Lower lobe of right lung (tissue), 2 donors: ENCODE results near the gene SLC25A6. TPM values are rescaled to one million over a fixed set of nuclear protein-coding genes. Genes with fewer than 3 reads are reported as not detected.

Experiments used
- ATAC-seq, 2 donors: fragments of 200-7000 bp; cut with Tn5 transposase; one replicate each; pipeline ENCODE4 v1.9.1; 2020 to 2022; ENCODE audit warnings: mild to moderate bottlenecking in 2 of 2, moderate library complexity in 2 of 2
- DNase-seq: peaks from one replicate; pipeline ENCODE4 v3.0.0-alpha.2; 2020
- H3K27ac ChIP-seq: fragments of 200-600 bp; one replicate; pipeline ENCODE4 v1.8.0; 2022
- H3K27me3 ChIP-seq: fragments of 200-600 bp; one replicate; pipeline ENCODE4 v1.8.0; 2022; ENCODE audit warnings: low read depth
- H3K36me3 ChIP-seq: fragments of 200-600 bp; one replicate; pipeline ENCODE4 v1.8.0; 2022; ENCODE audit warnings: mild to moderate bottlenecking
- H3K4me1 ChIP-seq: fragments of 200-600 bp; one replicate; pipeline ENCODE4 v1.8.0; 2022
- H3K4me3 ChIP-seq: fragments of 200-600 bp; one replicate; pipeline ENCODE4 v1.8.0; 2022; ENCODE audit warnings: mild to moderate bottlenecking
- H3K9me3 ChIP-seq: fragments of 200-600 bp; one replicate; pipeline ENCODE4 v1.8.0; 2022
- intact Hi-C: fragments of 100-400 bp; cut with DNase I; formaldehyde crosslinking; loops from one replicate; pipeline ENCODE4 v1.11.0; 2022
- total RNA-seq: library from RNA; stranded (reverse); fragmentation: NEBNext Ultra II Directional; extraction: Animal tissue kit (Norgen Biotek cat#: 25700); gene quantifications from one replicate; pipeline ENCODE4 v1.2.1, GENCODE V29; 2021
- TF ChIP-seq, protein P1 (sequence below): fragments of 200-600 bp; IDR thresholded peaks from one replicate; pipeline ENCODE4 v1.8.0; 2022; ENCODE audit warnings: antibody characterized with exemption, mild to moderate bottlenecking
- donor health status: DM: no; HTN: yes; CAD: no; lungs with severe emphysema.

The SLC25A6 gene
- total RNA-seq, 1 donor from 2014 or later: 335 TPM

DNA sequence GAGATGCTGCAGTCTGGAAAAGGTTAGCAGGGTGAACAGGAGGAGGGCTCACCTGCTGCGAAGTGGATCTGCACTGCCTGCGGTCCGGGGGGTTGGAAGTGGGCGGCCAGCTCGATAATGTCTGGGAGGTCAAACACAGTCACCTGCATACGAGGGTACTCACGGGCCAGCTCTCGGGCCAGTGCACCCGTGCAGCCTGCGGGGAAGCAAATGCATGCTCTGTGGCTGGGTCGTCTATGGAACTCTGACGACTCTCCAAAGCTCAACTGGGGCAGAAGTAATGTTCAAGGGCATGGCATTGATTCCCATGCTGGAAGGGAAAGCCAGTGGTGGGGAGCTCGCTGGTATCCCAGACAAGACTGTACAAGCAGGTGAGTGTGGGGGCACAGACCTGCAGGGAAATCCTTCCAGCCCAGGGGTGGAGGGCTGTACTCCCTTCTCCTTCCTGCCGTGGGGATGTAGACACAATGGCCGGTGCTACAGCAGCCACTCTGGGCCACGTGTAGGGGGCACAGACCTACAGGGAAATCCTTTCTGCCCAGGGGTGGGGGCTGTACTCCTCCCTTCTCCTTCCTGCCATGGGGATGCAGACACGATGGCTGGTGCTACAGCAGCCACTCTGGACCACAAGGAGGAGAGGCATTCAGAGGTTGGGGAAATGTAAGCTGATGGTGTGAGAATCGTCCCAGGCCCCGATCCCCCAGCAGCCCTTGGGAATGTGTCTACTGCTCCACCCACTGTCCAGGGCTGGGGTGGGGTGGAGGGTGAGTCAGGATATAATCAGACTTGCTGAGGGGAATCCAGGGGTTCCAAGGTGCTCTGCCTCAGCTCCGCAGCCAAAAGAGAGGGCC is 26.2 kb upstream of the SLC25A6 start:
- no peak overlapping the region for H3K4me3 ChIP-seq
- peaks cover 52% of the 10 kb centered on the region for H3K36me3 ChIP-seq
- intact Hi-C loops: no loop called here
- no peaks in the 10 kb centered on the region for H3K4me1 ChIP-seq
- no peaks in the 10 kb centered on the region for H3K27me3 ChIP-seq
- ATAC-seq: no peak
- H3K27ac ChIP-seq: no peak overlapping the region
- TF ChIP-seq, protein P1, sequence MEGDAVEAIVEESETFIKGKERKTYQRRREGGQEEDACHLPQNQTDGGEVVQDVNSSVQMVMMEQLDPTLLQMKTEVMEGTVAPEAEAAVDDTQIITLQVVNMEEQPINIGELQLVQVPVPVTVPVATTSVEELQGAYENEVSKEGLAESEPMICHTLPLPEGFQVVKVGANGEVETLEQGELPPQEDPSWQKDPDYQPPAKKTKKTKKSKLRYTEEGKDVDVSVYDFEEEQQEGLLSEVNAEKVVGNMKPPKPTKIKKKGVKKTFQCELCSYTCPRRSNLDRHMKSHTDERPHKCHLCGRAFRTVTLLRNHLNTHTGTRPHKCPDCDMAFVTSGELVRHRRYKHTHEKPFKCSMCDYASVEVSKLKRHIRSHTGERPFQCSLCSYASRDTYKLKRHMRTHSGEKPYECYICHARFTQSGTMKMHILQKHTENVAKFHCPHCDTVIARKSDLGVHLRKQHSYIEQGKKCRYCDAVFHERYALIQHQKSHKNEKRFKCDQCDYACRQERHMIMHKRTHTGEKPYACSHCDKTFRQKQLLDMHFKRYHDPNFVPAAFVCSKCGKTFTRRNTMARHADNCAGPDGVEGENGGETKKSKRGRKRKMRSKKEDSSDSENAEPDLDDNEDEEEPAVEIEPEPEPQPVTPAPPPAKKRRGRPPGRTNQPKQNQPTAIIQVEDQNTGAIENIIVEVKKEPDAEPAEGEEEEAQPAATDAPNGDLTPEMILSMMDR: no peak
- peaks cover 21% of the 10 kb centered on the region for H3K9me3 ChIP-seq
- DNase-seq: peak; percentile 33

DNA sequence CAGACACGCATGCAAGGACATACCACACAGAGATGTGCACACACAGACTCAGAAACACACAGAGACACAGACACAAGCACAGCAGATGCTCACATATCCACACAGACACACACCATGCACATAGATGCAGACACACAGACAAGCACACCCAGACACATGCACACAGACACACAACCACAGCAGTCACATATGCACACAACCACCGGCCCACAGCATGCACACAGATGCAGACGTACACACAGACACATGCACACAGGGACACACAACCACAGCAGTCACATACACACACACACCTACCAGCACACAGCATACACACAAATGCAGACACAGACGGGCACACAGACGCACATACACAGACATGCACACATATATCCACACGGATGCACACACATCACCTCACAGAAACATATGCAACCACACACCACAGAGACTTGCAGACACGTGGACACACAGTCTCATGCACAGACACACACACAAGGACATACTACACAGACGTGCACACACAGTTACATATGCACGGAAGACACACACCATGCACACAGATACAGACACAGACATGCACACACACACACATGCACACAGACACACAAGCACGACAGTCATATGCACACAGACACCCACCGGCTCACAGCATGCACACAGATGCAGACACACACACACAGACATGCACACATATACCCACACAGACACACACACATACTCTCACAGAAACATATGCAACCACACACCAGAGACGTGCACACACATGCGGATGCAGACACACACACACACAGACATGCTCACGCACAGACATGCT is 25.2 kb upstream of the SLC25A6 start:
- TF ChIP-seq, protein P1: no peak
- peaks cover 13% of the 10 kb centered on the region for H3K9me3 ChIP-seq
- no peaks in the 10 kb centered on the region for H3K4me1 ChIP-seq
- intact Hi-C loops: no loop called here
- H3K27ac ChIP-seq: no peak overlapping the region
- no peak overlapping the region for H3K4me3 ChIP-seq
- peak; percentile 12 for DNase-seq
- H3K36me3 ChIP-seq: peaks cover 55% of the 10 kb centered on the region
- H3K27me3 ChIP-seq: no peaks in the 10 kb centered on the region
- ATAC-seq: no peak

GRCh38 chrX:1416327-1416784 is 24.4 kb upstream of the SLC25A6 start:
- no peak overlapping the region for H3K27ac ChIP-seq
- no peaks in the 10 kb centered on the region for H3K4me1 ChIP-seq
- H3K9me3 ChIP-seq: peaks cover 7% of the 10 kb centered on the region
- intact Hi-C loops: no loop called here
- H3K36me3 ChIP-seq: peaks cover 53% of the 10 kb centered on the region
- no peak overlapping the region for H3K4me3 ChIP-seq
- DNase-seq: no peak
- no peaks in the 10 kb centered on the region for H3K27me3 ChIP-seq
- no peak for ATAC-seq
- TF ChIP-seq, protein P1: no peak

- Histone ChIP-seq H3K27ac (no peak overlapping the region), H3K27me3 (no peaks in the 10 kb centered on the region), H3K36me3 (peaks cover 37% of the 10 kb centered on the region), H3K9me3 (no peaks in the 10 kb centered on the region), H3K4me1 (no peaks in the 10 kb centered on the region), H3K4me3 (no peak overlapping the region)
- DNase-seq (peak; percentile 30), ATAC-seq (no peak)
- intact Hi-C loops: no loop called here
- TF ChIP-seq, protein P1: no peak
Measured at GRCh38 chrX:1412551-1413161, 20.7 kb upstream of the SLC25A6 start.

DNA sequence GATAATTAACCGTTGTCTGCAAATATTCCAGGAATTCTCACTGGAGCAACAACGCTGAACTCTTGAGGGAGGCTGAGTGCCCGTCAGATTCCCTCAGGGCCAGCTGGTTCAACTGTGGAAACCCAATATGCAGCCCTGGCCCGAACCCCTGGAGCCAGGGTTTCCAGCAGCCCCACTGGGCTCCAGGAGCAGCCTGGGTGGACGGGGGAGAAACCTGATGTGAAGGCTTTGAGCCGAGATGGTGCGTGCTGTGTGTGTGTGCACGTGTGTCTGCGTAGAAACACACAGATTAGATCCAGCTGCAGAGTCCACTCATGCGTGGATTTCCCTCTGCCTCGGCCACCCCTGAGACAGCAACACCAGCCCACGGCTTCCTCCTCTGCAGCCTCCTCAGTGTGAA is 19.4 kb upstream of the SLC25A6 start:
- intact Hi-C loops: no loop called here
- Histone ChIP-seq H3K9me3 (no peaks in the 10 kb centered on the region), H3K4me1 (no peaks in the 10 kb centered on the region), H3K4me3 (no peak overlapping the region), H3K27ac (no peak overlapping the region), H3K36me3 (peaks cover 49% of the 10 kb centered on the region), H3K27me3 (no peaks in the 10 kb centered on the region)
- DNase-seq (peak; percentile 32), ATAC-seq (peak in 1 of 2 donors; percentile 26)
- TF ChIP-seq, protein P1: no peak
